Measurements from ENCODE around the gene SLC5A4.
A peak's percentile ranks its signal among the peaks of the same experiment; 100 is the strongest.
"Not testable (repeated sequence)": the region's sequence is repeated elsewhere in the genome, so short reads cannot be mapped to it uniquely, and the experiment has no call there.

Gene SLC5A4

DNA sequence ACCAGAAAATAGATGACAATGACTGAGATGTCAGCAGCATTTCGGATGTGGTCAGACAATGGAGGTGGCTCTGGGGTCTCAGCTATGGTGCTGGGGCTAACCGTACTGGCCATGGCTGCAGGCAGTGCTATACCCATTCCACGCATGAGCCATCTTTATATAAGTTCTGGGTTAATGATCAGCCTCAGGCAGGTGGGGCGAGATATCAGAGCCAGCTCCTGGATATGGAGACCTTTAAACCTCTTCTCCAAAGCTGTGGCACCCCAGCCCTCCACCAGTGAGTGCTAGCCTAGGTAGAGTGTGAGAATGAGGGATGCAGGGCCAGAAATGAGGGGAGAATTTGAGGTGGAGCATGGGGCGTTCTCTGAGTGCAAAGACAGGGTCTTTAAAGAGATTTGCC, at the start of gene SLC5A4:
Gene SLC5A4 (minus strand): TSS at position 131 of the 400 bp plus-strand sequence. CDS start 18 bp downstream, at position 113.
- DNase-seq: no peak

- not testable (repeated sequence) for DNase-seq
Observed at GRCh38 chr22:32293921-32294320, 38.8 kb upstream of the SLC5A4 start.

- no peak for DNase-seq
Observed at GRCh38 chr22:32286290-32286840, 31.2 kb upstream of the SLC5A4 start.

DNA sequence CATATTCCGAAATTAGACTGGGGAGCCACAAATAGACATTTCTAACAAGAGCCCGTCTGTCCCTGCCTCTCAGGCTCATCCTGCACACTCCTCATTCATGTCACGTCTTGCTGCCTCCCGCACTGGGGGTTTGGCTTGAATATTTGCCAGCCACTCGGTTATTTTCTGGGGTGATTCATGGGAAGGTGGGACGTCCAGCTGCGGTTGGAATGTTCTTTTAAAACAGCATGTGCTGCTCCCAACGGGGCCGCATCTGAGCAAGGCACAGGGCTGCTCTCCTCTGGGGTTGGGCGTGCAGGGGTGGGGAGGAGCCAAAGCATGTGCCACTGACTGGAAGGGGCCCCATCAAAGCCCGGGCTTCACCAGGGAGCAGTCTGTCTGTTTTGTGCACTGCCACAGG, 25.9 kb upstream of the SLC5A4 start:
- no peak for DNase-seq

DNA sequence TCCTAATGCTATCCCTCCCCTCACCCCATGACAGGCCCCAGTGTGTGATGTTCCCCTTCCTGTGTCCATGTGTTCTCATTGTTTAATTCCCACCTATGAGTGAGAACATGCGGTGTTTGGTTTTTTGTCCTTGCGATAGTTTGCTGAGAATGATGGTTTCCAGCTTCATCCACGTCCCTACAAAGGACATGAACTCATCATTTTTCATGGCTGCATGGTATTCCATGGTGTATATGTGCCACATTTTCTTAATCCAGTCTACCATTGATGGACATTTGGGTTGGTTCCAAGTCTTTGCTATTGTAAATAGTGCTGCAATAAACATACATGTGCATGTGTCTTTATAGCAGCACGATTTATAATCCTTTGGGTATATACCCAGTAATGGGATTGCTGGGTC, 20.2 kb upstream of the SLC5A4 start:
- DNase-seq: not testable (repeated sequence)

GRCh38 chr22:32271389-32271788, 16.2 kb upstream of the SLC5A4 start:
- DNase-seq: no peak

GRCh38 chr22:32270641-32271369, 15.7 kb upstream of the SLC5A4 start:
- DNase-seq: no peak

DNA sequence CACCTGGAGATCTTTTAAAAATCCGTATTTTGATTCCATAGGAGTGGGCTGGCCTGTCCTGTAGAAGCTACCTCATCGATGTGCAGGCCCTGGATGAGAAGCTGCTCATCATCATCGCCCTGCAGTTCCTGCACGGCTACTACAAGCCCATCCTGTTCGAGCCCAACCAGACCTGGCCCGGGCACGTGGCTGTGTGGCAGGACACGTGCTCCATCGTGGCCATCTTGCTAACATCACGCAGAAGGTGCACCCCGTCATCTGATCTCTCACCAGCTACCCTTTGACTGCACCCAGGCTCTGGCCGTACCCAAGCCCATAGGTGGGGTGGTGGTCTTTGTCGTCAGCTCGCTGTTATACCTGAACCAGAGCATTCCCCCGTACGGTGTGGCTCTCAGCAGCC, 14.2 kb upstream of the SLC5A4 start:
- DNase-seq: no peak

- no peak for DNase-seq
Observed at GRCh38 chr22:32267011-32267410, 11.9 kb upstream of the SLC5A4 start.

GRCh38 chr22:32265882-32266767, 11.0 kb upstream of the SLC5A4 start:
- DNase-seq: peak; percentile 72

GRCh38 chr22:32263678-32264077, 8.5 kb upstream of the SLC5A4 start:
- not testable (repeated sequence) for DNase-seq

- no peak for DNase-seq
Observed at GRCh38 chr22:32261306-32261705, 6.2 kb upstream of the SLC5A4 start.

DNA sequence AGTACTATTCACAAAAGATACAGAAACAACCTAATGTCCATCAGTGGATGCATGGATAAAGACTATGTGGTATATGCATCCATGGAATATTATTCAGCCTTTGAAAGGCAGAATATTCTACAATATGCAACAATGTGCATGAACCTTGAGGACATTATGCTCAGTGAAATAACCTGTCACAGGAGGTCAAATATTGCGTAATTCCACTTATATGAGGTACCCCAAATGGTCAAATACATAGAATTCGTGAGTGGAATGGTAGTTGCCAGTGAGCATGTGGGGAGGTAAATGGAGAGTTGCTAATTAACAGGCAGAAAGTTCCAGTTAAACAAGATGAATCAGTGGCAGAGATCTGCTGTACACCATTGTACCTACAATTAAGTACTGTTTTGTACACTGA, 3.6 kb upstream of the SLC5A4 start:
- no peak for DNase-seq

DNA sequence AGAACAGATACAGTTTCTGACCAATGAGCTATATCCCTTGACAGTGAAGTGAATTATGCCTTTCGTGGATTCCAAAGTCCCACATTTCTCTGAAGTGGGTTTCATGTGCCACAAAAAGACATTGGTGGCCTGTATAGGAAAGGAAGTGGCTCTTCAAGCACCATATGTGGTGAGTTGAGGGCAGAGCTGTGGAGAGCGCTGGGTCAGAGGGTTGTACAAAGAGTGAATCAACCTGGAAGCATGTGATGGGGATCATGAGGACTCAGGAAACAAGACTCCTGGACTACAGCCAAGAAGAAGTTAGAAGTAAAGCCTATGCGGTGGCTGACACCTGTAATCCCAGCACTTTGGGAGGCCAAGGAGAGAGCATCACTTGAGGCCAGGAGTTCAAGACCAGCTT, 579 bp upstream of the SLC5A4 start:
- DNase-seq: no peak

GRCh38 chr22:32249231-32249630, 5.9 kb downstream of the SLC5A4 start:
- no peak for DNase-seq

GRCh38 chr22:32248276-32248675, 6.9 kb downstream of the SLC5A4 start:
- no peak for DNase-seq

DNA sequence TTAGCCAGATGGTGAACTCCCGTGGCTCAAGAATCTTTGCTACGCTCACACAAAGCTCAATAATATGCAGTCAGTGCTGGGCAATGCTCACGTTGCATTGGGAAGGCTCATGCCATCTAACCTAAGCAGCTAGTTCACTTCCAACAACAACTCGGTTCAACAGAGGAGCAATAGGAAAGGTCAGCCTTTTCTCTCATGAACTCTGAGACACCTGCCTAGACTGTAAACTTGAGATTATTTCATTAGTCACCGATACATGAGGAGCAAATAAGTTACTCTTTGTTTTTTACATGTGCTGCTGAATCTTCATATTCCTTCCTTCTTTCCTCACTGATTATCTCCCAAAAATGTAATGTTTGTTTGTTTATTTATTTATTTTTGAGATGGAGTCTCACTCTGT, 9.0 kb downstream of the SLC5A4 start:
- DNase-seq: no peak

- no peak for DNase-seq
Observed at GRCh38 chr22:32245042-32245441, 10.1 kb downstream of the SLC5A4 start.

DNA sequence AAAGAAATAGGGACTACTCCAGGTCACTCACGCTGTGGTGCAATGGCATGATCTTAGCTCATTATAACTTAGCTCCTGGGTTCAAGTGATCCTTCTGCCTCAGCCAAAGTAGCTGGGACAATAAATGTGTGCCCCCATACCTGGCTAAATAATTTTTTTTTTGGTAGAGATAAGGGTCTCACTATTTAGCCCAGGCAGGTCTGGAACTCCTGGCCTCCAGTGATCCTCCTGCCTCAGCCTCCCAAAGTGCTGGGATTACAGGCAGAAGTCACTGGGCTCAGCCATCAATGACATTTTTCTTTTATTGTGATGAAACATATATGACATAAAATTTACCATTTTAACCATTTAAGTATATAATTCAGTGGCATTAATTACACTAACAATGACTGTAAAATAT, 10.6 kb downstream of the SLC5A4 start:
- no peak for DNase-seq

- no peak for DNase-seq
Observed at GRCh38 chr22:32240461-32240860, 14.7 kb downstream of the SLC5A4 start.

DNA sequence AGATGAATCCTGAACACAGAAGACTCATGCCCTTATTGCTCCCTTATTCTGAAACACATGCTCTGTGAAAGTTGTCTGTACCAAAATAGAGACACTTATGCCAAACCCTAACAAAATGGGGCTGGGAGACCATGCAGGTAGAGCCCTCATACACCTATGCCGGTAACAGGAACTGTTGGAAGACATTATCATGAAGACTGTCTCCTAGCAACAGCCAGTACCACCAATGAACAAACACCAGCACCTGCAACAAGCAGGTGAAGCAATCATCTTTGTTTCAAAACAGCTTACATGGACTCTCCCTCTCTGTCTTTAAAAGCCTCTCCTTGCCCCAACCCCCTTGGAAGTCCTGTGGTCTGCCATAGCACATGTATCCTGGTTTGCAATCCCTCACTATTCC, 17.2 kb downstream of the SLC5A4 start:
- DNase-seq: no peak

DNA sequence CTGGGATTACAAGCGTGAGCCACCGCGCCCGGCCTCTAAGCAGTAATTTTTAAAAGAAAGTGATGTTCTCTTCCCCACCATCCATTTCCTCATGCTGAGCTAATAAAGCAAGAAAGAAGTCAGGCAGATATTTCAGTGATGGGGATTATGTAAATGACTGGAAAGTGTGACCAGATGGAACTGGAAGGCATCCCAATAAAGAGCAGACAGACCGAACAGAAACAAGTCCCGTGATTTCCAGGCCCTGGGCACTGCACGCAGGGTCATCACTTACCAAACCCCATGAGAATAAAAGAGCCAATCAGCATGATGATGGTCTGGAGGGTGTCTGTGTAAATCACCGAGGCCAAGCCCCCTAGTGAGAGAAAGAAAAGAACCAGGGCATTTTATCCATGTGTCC, 18.2 kb downstream of the SLC5A4 start:
- no peak for DNase-seq

DNA sequence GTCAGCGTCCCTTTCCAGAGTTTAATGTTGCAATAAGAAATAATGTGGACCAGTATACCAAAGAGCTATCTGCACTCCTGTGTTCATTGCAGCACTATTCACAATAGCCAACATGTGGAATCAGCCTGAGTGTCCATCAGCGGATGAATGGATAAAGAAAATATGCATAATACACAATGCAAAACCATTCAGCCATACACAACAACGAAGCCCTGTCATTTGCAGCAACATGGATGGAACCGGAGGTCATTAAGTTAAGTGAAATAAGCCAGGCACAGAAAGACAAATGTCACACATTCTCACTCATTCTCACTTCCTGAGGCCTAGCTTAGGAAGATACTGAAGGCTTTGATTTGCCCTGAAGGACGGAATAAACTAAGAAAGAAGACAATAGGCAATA, 22.1 kb downstream of the SLC5A4 start:
- DNase-seq: no peak
